Breast epithelium (tissue), 4 donors: Measurements from ENCODE around the gene ADAMTS19. TPM values are rescaled to one million over a fixed set of nuclear protein-coding genes. Genes with fewer than 3 reads are reported as not detected.

ENCODE experiments used
- DNase-seq, 2 donors: peaks; one replicate each; pipeline ENCODE4 v3.0.0-alpha.2; 2019; ENCODE audit warnings: low spot score in 2 of 2
- H3K27ac ChIP-seq, 2 donors: fragments of 200-600 bp; sonication (generic) in 1 of 2; one replicate each; pipeline ENCODE4 v1.5.1; 2016 to 2019; ENCODE audit warnings: mild to moderate bottlenecking in 1 of 2
- H3K27me3 ChIP-seq, 2 donors: fragments of 200-600 bp; sonication (generic) in 1 of 2; one replicate each; pipeline versions ENCODE4 v1.5.1 to v1.6.0; 2017 to 2019; ENCODE audit warnings: control low read depth in 1 of 2, mild to moderate bottlenecking in 1 of 2
- H3K36me3 ChIP-seq: fragments of 200-600 bp; one replicate; pipeline ENCODE4 v1.5.1; 2019
- H3K4me1 ChIP-seq, 2 donors: fragments of 200-600 bp; sonication (generic); one replicate each; pipeline ENCODE4 v1.5.1; 2016 to 2019; ENCODE audit warnings: control low read depth in 1 of 2
- H3K4me3 ChIP-seq, 3 donors: fragments of 200-600 bp; sonication (generic); 1 replicate in 2 of 3; 2 replicates in 1 of 3; pipeline ENCODE4 v1.5.1; 2016 to 2019; ENCODE audit warnings: mild to moderate bottlenecking in 3 of 3, moderate library complexity in 2 of 3
- H3K9me3 ChIP-seq, 2 donors: fragments of 200-600 bp; sonication (generic) in 1 of 2; one replicate each; pipeline ENCODE4 v1.5.1; 2016 to 2019; ENCODE audit warnings: control low read depth in 1 of 2
- CTCF ChIP-seq, 3 donors: fragments of 450-650 bp; IDR thresholded peaks; one replicate each; pipeline ENCODE4 v1.5.1; 2016 to 2017; ENCODE audit warnings: antibody characterized with exemption in 3 of 3, mild to moderate bottlenecking in 3 of 3, moderate library complexity in 3 of 3
- POLR2A ChIP-seq: fragments of 450-650 bp; IDR thresholded peaks from one replicate; pipeline ENCODE4 v1.6.1; 2016; ENCODE audit warnings: antibody characterized with exemption, mild to moderate bottlenecking, moderate library complexity
- POLR2AphosphoS5 ChIP-seq, 3 donors: sonication (generic); formaldehyde crosslinking; IDR thresholded peaks; one replicate each; pipeline ENCODE4 v1.6.1; 2017; ENCODE audit warnings: antibody characterized with exemption in 3 of 3
- intact Hi-C: fragments of 100-400 bp; cut with DNase I; formaldehyde crosslinking; loops from one replicate; pipeline ENCODE4 v1.15.1; 2023; ENCODE audit warnings: low total_unique reads
- total RNA-seq, 3 donors: library from RNA; depleted of rRNA; stranded (reverse); fragments of >200 nt; gene quantifications; one replicate each; pipeline ENCODE4 v1.1.0, GENCODE V29; 2016

Gene ADAMTS19
- total RNA-seq, 3 donors from 2014 or later: 0.29 to 0.98 TPM; not detected in 1

- TF ChIP-seq POLR2A: no peak
- TF ChIP-seq POLR2AphosphoS5 (IDR thresholded peaks at IDR 0.05): no peak
- DNase-seq: no peak
These were observed 285.9 kb downstream of the ADAMTS19 start for GRCh38 chr5:129745997-129746396.

GRCh38 chr5:129746876-129747275 is 286.8 kb downstream of the ADAMTS19 start:
- Histone ChIP-seq H3K27me3 (no peaks in the 10 kb centered on the region), H3K4me3 (no peak overlapping the region), H3K36me3 (no peaks in the 10 kb centered on the region), H3K4me1 (no peaks in the 10 kb centered on the region), H3K9me3 (no peaks in the 10 kb centered on the region), H3K27ac (no peak overlapping the region)
- DNase-seq: no peak
- intact Hi-C loops: no loop called here
- TF ChIP-seq CTCF (IDR thresholded peaks at IDR 0.05) (no peak), POLR2AphosphoS5 (IDR thresholded peaks at IDR 0.05) (no peak), POLR2A (no peak)

More at GRCh38 chr5:129745997-129746396, 285.9 kb downstream of the ADAMTS19 start:
- no peaks in the 10 kb centered on the region for H3K9me3 ChIP-seq
- no peaks in the 10 kb centered on the region for H3K4me1 ChIP-seq
- no peak overlapping the region for H3K27ac ChIP-seq
- H3K27me3 ChIP-seq: no peaks in the 10 kb centered on the region
- no peak overlapping the region for H3K4me3 ChIP-seq
- no peaks in the 10 kb centered on the region for H3K36me3 ChIP-seq
- intact Hi-C loops: no loop called here

- no peak for TF ChIP-seq POLR2A
- TF ChIP-seq CTCF (IDR thresholded peaks at IDR 0.05): no peak
- no peak for TF ChIP-seq POLR2AphosphoS5 (IDR thresholded peaks at IDR 0.05)
- no peaks in the 10 kb centered on the region for H3K27me3 ChIP-seq
- intact Hi-C loops: no loop called here
- no peaks in the 10 kb centered on the region for H3K36me3 ChIP-seq
- H3K9me3 ChIP-seq: no peaks in the 10 kb centered on the region
- no peak within 1 kb of the TSS for H3K4me3 ChIP-seq
- H3K4me1 ChIP-seq: no peaks in the 10 kb centered on the region
- DNase-seq: no peak
- no peak within 1 kb of the TSS for H3K27ac ChIP-seq
These were observed 287.7 kb downstream of the ADAMTS19 start, which contains the start of gene MINAR2 for GRCh38 chr5:129747572-129748407. Gene MINAR2, plus strand, starts transcription at chr5:129748094. Its CDS starts 97 bp downstream, at chr5:129748191.

- Histone ChIP-seq H3K27me3 (no peaks in the 10 kb centered on the region), H3K27ac (no peak overlapping the region), H3K4me3 (no peak overlapping the region), H3K9me3 (no peaks in the 10 kb centered on the region), H3K36me3 (no peaks in the 10 kb centered on the region), H3K4me1 (no peaks in the 10 kb centered on the region)
- intact Hi-C loops: no loop called here
- no peak for DNase-seq
- TF ChIP-seq CTCF (IDR thresholded peaks at IDR 0.05) (no peak), POLR2A (no peak), POLR2AphosphoS5 (IDR thresholded peaks at IDR 0.05) (no peak)
These were observed 289.1 kb downstream of the ADAMTS19 start for GRCh38 chr5:129748913-129749880.

- no peaks in the 10 kb centered on the region for H3K9me3 ChIP-seq
- TF ChIP-seq CTCF (IDR thresholded peaks at IDR 0.05) (no peak), POLR2A (no peak), POLR2AphosphoS5 (IDR thresholded peaks at IDR 0.05) (no peak)
- no peak overlapping the region for H3K4me3 ChIP-seq
- H3K4me1 ChIP-seq: no peaks in the 10 kb centered on the region
- no peak for DNase-seq
- intact Hi-C loops: no loop called here
- no peaks in the 10 kb centered on the region for H3K27me3 ChIP-seq
- H3K36me3 ChIP-seq: no peaks in the 10 kb centered on the region
- no peak overlapping the region for H3K27ac ChIP-seq
These were observed 300.7 kb downstream of the ADAMTS19 start for GRCh38 chr5:129760636-129761325.
